Glomerular endothelial cell (primary cell): ENCODE measurements around the gene CD151. TPM values are rescaled to one million over a fixed set of nuclear protein-coding genes. Genes with fewer than 3 reads are reported as not detected.

Experiments
- DNase-seq: peaks from one replicate; pipeline ENCODE4 v3.0.0-alpha.2; 2011; ENCODE audit warnings: low read depth, low spot score; ENCODE audit errors: extremely low read depth
- total RNA-seq: library from RNA; depleted of rRNA; stranded (reverse); fragments of >200 nt; gene quantifications from 2 replicates; pipeline ENCODE4 v1.2.3, GENCODE V29; 2015

CD151 gene
- total RNA-seq, 1 donor from 2014 or later = 569 TPM

DNA sequence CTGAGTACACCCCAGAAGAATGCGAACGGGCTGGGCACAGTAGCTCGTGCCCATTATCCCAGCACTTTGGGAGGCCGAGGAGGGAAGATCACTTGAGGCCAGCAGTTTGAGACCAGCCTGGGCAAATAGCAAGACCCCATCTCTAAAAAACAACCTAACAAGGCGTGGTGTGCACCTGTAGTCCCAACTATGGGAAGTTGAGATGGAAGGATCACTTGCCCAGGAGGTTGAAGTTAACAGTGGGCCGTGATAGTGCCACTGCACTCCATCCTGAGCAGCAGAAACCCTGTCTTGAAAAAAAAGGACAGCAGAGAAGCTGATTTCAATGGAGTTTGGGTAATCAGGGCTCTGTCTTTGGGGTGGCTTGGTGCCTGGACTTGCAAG lies 19.7 kb upstream of the CD151 start:
- no peak for DNase-seq

DNA sequence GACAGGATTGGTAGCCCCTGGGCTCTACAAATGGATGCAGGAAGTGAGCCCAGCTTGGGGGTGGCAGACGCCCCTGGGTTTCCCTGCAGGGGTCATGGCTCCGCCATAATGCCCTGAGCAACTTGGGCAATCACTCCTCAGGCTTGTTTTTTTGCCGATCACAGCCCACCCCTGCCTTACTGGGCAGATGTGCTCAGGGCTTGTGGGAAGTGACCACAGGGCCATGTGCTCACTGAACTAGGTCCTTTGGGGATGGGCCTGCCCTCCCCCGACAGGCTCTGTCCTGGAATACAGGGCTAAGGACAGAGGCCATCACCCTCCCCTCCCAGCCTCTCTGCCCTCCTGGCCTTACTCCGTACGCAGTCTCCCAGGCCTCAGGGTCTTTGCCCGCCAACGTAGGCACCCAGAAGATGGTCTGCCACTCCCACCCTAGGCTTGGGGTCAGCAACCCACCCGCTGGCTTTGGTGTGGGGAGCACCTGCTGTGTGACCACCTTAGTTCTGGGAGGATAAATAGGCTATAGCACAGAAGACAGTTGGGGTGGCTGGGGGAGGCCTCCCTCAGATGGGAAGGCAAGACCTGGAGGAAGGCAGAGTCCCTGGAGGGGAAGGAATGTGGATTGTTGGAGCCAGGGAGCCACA lies 19.2 kb upstream of the CD151 start:
- DNase-seq = no peak

- no peak for DNase-seq
These were observed 16.9 kb upstream of the CD151 start for GRCh38 chr11:815675-816432.

DNA sequence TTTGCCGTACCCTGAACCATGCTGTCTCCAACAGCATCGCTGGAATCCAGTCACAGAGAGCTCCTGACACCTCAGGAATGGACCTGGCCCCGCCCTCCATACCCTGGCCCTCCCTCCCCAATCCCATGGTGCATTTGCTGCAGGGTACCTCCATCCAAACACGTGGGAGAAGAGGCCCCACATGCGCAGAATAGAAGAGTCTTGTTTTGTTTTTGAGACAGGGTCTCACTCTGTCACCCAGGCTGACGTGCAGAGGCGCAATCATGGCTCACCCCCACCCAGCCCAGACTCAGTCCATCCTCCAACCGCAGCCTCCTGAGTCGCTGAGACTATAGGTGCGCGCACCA lies 16.3 kb upstream of the CD151 start:
- DNase-seq = no peak

DNA sequence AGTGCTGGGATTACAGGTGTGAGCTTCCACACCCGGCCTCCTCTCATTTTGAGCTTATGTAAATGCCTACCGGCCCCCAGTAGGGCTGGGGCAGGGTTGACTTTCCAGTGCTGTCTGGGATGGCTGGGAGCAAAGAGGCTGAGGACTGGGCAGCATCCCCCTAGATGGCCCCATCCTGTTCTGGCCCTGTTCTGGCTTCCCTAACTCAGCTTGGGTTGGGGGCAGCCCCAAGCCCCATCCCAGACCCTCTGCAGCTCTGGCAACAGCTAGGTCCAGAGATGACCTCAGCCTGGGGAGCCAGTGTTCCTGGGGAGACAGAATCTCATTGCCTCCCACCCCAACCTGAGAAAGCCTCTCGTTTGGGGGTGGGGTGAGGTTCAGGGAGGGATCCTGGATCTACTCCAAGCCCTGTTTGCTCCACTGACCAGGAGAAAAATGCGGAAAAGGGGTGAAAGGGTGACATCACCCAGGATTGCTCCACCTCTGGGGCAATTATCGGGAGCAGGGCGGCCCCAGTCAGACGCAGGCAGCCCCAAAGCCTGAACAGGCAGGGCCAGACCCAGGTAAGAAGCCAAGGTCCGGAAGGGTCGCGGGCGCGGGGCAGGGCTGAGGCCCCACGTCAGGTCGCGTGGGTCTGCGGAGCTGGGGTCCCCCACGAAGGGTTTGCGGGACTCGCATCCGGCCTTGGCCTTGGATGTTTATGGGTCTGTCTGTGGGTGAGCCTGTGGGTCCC lies 14.2 kb upstream of the CD151 start, which contains the start of gene PNPLA2:
TSS of gene PNPLA2 (plus strand) at position 519 of the 733 bp plus-strand sequence. CDS start 805 bp downstream, outside the sequence.
- DNase-seq = no peak

GRCh38 chr11:819129-819931 lies 13.4 kb upstream of the CD151 start:
- no peak for DNase-seq

DNA sequence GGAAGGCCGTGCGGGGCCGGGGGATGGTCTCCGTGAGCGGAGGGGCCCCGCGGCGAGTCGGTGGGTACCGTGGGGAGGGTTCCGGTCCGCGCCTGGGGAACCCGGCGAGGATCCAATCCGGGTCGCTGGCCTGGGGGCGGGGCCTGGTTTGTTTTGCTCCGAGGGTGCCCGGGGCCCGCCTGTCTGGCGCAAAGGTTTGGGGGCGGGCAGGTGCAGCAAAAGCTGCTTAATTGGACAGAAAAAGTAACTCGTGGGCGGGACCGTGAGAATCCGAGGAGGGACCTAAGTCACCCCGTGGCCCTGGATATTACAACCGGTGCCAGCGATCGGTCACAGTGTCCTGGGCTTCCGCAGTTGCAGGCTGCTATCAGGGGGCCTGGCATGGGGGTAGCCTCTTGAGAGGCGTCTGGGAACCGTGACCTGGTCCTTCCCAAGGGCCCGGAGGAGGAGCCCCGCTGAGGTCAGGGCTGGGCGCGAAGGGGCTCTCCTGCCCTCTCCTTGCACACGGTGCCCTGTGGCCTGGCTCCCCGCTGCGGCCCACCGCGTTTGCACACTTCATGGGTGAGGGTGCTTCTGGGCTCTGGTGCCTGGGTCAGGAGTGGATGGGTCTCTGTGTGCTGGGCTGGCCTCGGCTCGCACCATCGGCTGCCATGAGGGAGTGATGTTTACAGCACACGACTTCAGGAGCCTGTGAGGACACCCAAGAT lies 12.7 kb upstream of the CD151 start:
- no peak for DNase-seq

DNA sequence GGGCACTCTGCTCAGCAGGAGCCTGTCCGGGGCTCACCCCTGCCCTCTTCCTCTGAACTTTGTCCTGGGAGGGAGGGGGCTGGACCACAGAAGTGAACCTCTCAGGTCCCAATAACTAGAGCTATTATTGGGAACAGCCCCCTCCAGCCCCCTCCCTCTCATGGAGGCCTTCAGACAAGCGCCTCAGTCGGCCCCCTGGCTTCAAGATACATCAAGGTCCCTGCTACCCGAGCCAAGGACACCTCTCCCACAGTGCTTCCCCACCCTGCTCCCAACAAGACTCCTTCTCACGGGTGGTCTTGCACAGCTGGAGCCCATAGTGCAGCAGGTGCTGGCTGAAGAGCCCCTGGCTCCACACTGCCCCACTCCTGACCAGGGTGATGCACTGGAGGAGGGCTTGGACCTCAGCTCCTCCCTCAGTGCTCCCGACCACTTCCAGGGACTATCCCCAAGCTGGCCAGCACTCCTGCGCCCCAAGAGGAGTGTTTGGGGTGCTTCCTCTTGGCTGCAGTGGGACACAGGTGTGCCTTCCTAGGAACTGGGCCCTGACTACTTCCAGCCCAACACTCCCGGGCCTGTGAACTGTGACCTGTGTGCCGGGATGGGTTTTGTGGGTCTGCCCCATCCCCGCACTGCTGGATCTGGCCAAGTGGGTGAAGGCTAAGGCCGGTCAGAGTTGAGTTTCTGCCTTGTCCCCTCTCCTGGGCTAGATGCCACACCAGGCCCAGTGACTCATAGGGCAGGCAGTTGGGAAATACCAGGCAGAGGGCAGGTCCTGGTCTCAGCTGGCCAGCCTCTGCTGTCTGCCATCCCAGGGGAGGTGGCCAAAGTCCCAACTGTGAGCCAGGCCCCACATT lies 11.9 kb upstream of the CD151 start:
- DNase-seq = no peak

DNA sequence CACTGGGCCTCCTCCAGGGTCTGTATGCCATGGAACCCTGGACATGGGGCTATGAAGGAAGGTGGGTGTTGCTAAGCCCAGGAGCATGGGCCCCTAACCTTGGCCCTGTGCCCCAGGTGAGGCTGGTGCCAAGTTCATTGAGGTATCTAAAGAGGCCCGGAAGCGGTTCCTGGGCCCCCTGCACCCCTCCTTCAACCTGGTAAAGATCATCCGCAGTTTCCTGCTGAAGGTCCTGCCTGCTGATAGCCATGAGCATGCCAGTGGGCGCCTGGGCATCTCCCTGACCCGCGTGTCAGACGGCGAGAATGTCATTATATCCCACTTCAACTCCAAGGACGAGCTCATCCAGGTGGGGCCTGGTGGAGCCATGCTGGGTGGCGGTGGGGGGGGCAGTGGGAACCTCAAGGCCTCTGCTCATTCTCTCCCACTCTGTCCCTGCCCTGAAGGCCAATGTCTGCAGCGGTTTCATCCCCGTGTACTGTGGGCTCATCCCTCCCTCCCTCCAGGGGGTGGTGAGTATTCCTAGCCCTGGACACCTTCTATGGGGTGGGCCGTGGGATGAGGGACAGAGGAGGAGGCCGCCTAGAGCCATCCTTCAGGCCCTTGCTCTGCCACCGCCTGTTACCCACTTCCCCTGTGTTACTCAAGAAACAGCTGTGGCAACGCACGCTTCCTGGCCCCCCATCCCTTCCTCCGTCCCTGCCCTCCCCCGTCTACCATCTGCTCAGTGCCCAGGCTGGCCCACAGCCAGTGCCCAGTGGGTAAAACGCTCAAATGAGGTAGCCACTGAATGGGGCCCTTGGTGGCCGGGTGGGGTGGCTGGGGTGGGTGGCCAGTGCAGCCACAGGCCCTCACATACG lies 11.0 kb upstream of the CD151 start:
- DNase-seq = no peak

- DNase-seq = no peak
These were observed 9.1 kb upstream of the CD151 start for GRCh38 chr11:823441-824291.

DNA sequence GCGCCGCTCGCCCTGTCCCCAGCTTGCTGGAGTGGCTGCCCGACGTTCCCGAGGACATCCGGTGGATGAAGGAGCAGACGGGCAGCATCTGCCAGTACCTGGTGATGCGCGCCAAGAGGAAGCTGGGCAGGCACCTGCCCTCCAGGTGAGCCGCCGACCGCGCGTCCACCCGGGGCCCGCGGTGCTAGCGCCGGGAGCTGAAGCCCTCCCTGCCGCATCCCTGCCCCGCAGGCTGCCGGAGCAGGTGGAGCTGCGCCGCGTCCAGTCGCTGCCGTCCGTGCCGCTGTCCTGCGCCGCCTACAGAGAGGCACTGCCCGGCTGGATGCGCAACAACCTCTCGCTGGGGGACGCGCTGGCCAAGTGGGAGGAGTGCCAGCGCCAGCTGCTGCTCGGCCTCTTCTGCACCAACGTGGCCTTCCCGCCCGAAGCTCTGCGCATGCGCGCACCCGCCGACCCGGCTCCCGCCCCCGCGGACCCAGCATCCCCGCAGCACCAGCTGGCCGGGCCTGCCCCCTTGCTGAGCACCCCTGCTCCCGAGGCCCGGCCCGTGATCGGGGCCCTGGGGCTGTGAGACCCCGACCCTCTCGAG lies 8.4 kb upstream of the CD151 start:
- DNase-seq = no peak

DNA sequence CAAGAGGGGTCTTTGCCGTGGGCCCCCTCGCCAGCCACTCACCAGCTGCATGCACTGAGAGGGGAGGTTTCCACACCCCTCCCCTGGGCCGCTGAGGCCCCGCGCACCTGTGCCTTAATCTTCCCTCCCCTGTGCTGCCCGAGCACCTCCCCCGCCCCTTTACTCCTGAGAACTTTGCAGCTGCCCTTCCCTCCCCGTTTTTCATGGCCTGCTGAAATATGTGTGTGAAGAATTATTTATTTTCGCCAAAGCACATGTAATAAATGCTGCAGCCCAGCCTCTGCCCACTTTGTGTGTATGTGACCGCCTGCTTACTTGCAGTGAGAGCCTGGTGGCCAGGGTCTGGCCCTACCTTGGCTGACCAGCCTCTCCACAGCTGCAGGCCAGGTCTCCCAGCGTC lies 7.8 kb upstream of the CD151 start:
- DNase-seq = no peak

DNA sequence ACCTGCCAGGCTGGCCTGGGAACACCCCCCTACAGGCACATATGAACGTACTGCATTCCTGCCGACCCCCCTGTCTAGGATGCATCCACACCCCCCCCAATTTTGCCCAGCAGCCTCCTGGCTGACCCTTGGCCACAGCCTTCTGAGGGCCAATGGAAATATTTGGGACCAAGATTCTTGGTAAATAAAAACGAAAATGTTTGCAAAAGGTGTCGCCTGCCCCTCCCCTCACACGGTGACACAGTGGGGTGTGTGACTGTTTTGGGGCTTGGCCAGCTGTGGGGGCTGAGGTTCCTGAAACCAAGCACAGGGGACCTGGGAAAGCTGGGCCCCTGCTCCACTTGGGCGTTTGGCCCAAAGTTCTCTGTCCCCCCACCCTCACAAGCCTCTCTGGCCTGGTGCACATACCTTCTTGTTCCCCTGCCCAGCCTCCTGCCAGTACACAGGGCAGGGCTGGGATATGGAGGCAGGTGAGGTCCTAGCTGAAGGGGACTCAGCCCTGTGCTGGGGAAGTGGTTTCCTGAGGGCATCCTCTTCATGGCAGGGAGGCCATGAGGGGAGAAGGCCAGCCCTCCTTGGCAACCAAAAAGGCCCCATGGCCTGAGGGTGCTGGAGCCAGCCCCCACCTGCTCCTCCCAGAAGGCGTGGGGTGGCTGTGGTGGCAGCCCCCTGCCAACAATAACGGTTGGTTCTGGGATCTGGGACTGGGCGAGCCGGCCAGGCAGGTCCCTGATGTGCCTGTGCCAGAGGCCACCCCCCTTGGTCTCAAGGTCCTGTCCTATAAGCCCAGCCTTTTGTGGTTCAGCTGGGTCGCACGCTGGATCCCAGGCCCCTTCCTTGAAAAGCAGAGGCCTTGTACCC lies 7.2 kb upstream of the CD151 start:
- no peak for DNase-seq

DNA sequence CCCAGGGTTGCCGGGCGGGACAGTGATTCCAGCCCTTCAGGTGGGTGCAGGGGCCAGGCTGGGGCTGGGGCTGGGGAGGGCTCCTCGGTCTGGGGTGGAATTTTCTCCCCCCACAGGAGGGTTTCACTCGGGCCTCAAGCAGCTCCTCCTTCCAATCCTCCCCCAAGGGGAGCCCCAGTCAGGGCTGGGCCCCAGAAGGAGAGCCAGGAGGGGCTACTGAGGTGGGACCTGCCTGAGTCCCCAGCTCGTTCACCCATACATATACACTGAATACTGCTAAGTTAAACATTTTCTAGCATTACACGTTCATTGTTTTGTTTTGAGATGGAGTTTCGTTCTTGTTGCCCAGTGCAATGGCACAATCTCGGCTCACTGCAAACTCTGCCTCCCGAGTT lies 6.5 kb upstream of the CD151 start:
- DNase-seq = no peak

DNA sequence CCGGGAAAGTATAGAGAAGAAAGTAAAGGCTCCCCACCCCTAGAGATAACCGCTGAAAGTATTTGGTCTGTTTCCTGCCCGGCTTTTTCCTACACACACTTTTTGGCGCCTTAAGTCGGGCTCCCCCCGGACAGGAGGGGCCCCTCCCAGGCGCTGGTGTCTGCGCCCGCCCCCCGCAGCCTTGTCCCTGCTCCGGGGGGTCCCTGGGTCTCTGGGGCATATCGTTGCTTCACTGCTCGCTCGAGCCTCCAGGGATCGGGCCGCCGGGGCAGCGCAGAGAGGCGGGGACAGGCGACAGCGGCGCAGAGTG lies 6.0 kb upstream of the CD151 start:
- no peak for DNase-seq

- no peak for DNase-seq
These were observed 5.4 kb upstream of the CD151 start for GRCh38 chr11:827146-827896.
